ENCODE data around the gene HOXB4. TPM values are rescaled to one million over a fixed set of nuclear protein-coding genes. Genes with fewer than 3 reads are reported as not detected.

HOXB4 gene
- total RNA-seq, 1 experiment from 2014 or later = 27.9 TPM

- peaks cover 11% of the 10 kb centered on the region for H3K36me3 ChIP-seq (ENCODE audit: control insufficient read depth, insufficient read depth, low read length)
- H3K4me1 ChIP-seq (ENCODE audit: control insufficient read depth, insufficient read depth, low read length) = peaks cover 99% of the 10 kb centered on the region
- no peak; the same call in 1 of the 2 replicates for TF ChIP-seq POLR2AphosphoS5 (IDR thresholded peaks at IDR 0.05; ENCODE audit: low read depth, low read length)
- no peak for TF ChIP-seq CTCF (IDR thresholded peaks at IDR 0.05)
- TF ChIP-seq REST (IDR thresholded peaks at IDR 0.05; ENCODE audit: insufficient read depth in 1 of 2, low read depth in 2 of 2, low read length in 1 of 2) = no peak
- no peak for TF ChIP-seq TCF7L2 (IDR thresholded peaks at IDR 0.05; ENCODE audit: low read depth, low read length)
- no peak; the same call in 1 of the 2 replicates for TF ChIP-seq SIN3A (IDR thresholded peaks at IDR 0.05; ENCODE audit: borderline replicate concordance, insufficient read depth, low read depth, low read length)
- no peak for DNase-seq (ENCODE audit: low read depth, low spot score)
- peak overlapping the region; percentile 97 for H3K27ac ChIP-seq (ENCODE audit: low read length)
- no peaks in the 10 kb centered on the region for H3K9me3 ChIP-seq (ENCODE audit: control insufficient read depth, insufficient read depth, low read depth, low read length)
- ATAC-seq = 0 out of 2 replicates have a peak, but pooled peaks have one; percentile 2
- in situ Hi-C loops (cut with HindIII; ENCODE audit: low pct_unique_long_range_greater_than_20kb, low sequenced_read_pairs) (no loop called here), intact Hi-C loops (cut with micrococcal nuclease; ENCODE audit: unreplicated experiment) (no loop called here)
- ChIA-PET POLR2A (interaction anchor here (0.6 to 1.4 kb wide), 2 partner anchors 7 to 10 kb away, joined by 5 to 7 read pairs; no protein-coding TSS in a partner anchor), CTCF (no interaction called here)
- H3K27me3 ChIP-seq (ENCODE audit: control insufficient read depth, insufficient read depth, low read length) = no peaks in the 10 kb centered on the region
- no TSS peak for BruUV-seq (replicated peaks)
- peak overlapping the region; percentile 22 to 99 for H3K4me3 ChIP-seq (ENCODE audit: low read depth in 2 of 2, low read length in 2 of 2)
Observed at GRCh38 chr17:48570325-48571023, 7.7 kb downstream of the HOXB4 start.

- peaks cover 10% of the 10 kb centered on the region; the same call in 1 of the 2 replicates for H3K36me3 ChIP-seq (ENCODE audit: control insufficient read depth, insufficient read depth, low read length)
- ATAC-seq (no peak), DNase-seq (ENCODE audit: low read depth, low spot score) (no peak)
- H3K9me3 ChIP-seq (ENCODE audit: control insufficient read depth, insufficient read depth, low read depth, low read length) = no peaks in the 10 kb centered on the region
- intact Hi-C loops (cut with micrococcal nuclease; ENCODE audit: unreplicated experiment) = no loop called here
- TF ChIP-seq TCF7L2 (IDR thresholded peaks at IDR 0.05; ENCODE audit: low read depth, low read length) = 0 out of 2 replicates have a peak, but pooled peaks have one; percentile 48
- no peak for TF ChIP-seq POLR2AphosphoS5 (IDR thresholded peaks at IDR 0.05; ENCODE audit: low read depth, low read length)
- no TSS peak for BruUV-seq (replicated peaks)
- H3K27ac ChIP-seq (ENCODE audit: low read length) = peak overlapping the region; percentile 97
- peak overlapping the region; percentile 22 to 99 for H3K4me3 ChIP-seq (ENCODE audit: low read depth in 2 of 2, low read length in 2 of 2)
- H3K4me1 ChIP-seq (ENCODE audit: control insufficient read depth, insufficient read depth, low read length) = peaks cover 99% of the 10 kb centered on the region
- CTCF ChIA-PET = interaction anchor here (0.7 to 1.0 kb wide), 2 partner anchors 18 to 19 kb away, joined by 3 read pairs; no protein-coding TSS in a partner anchor
- H3K27me3 ChIP-seq (ENCODE audit: control insufficient read depth, insufficient read depth, low read length) = no peaks in the 10 kb centered on the region
- in situ Hi-C loops (cut with HindIII; ENCODE audit: low pct_unique_long_range_greater_than_20kb, low sequenced_read_pairs) = no loop called here
- POLR2A ChIA-PET = interaction anchor here (0.6 to 1.6 kb wide), 4 partner anchors 8 to 218 kb away, joined by 3 to 7 read pairs (median 4); no protein-coding TSS in a partner anchor
Observed at GRCh38 chr17:48569674-48570324, 8.4 kb downstream of the HOXB4 start.

All from Panc1 (cell line).